Heart left ventricle (tissue), 16 donors: ENCODE data around the gene CALR3. TPM values are rescaled to one million over a fixed set of nuclear protein-coding genes. Genes with fewer than 3 reads are reported as not detected.

Source experiments
- ATAC-seq, 4 donors: fragments of 200-7000 bp; cut with Tn5 transposase; one replicate each; pipeline ENCODE4 v1.9.1; 2020 to 2022; ENCODE audit warnings: moderate library complexity in 4 of 4, mild to moderate bottlenecking in 3 of 4, moderate number of reproducible peaks in 1 of 4
- DNase-seq, 5 donors: peaks; one replicate each; pipeline ENCODE4 v3.0.0-alpha.2; 2020
- H3K27ac ChIP-seq, 12 donors: fragments of 200-600 bp; sonication (generic) in 4 of 12; one replicate each; pipeline versions ENCODE4 v1.5.0 to v1.8.0; 2016 to 2022; ENCODE audit warnings: mild to moderate bottlenecking in 2 of 12
- H3K27me3 ChIP-seq, 9 donors: fragments of 200-600 bp; sonication (generic) in 2 of 9; one replicate each; pipeline versions ENCODE4 v1.5.1 to v1.8.0; 2016 to 2022; ENCODE audit warnings: mild to moderate bottlenecking in 3 of 9
- H3K36me3 ChIP-seq, 9 donors: fragments of 200-600 bp; sonication (generic) in 2 of 9; one replicate each; pipeline versions ENCODE4 v1.5.0 to v1.8.0; 2018 to 2022; ENCODE audit warnings: mild to moderate bottlenecking in 2 of 9
- H3K4me1 ChIP-seq, 12 donors: fragments of 200-600 bp; sonication (generic) in 4 of 12; one replicate each; pipeline versions ENCODE4 v1.5.0 to v1.8.0; 2016 to 2022; ENCODE audit warnings: mild to moderate bottlenecking in 3 of 12
- H3K4me3 ChIP-seq, 12 donors: fragments of 200-600 bp; sonication (generic) in 4 of 12; one replicate each; pipeline versions ENCODE4 v1.5.0 to v1.8.0; 2017 to 2022; ENCODE audit warnings: mild to moderate bottlenecking in 9 of 12, moderate library complexity in 4 of 12
- H3K9me3 ChIP-seq, 12 donors: fragments of 200-600 bp; sonication (generic) in 4 of 12; one replicate each; pipeline versions ENCODE4 v1.5.0 to v1.8.0; 2016 to 2022; ENCODE audit warnings: mild to moderate bottlenecking in 1 of 12
- CTCF ChIP-seq, 12 donors: fragments of 200-600 bp; sonication (generic) in 4 of 12; IDR thresholded peaks; one replicate each; pipeline versions ENCODE4 v1.5.0 to v1.8.0; 2018 to 2022; ENCODE audit warnings: antibody characterized with exemption in 12 of 12, mild to moderate bottlenecking in 5 of 12
- POLR2A ChIP-seq, 2 donors: fragments of 450-650 bp; IDR thresholded peaks; one replicate each; pipeline ENCODE4 v1.6.1; 2017; ENCODE audit warnings: antibody characterized with exemption in 2 of 2, mild to moderate bottlenecking in 2 of 2, moderate library complexity in 2 of 2
- WGBS, 4 donors: extraction: QIAGEN DNeasy Blood & Tissue Kit in 2 of 4; methylation state at CpG; one replicate each; pipeline versions ENCODE4 v1.1.5 to v1.1.7; 2013 to 2018; 5-methylcytosine and 5-hydroxymethylcytosine counted together
- intact Hi-C, 10 donors: fragments of 100-400 bp; cut with DNase I; formaldehyde crosslinking; loops; one replicate each; pipeline versions ENCODE4 v1.11.1 to v1.14.2; 2022
- polyA plus RNA-seq, 2 donors: library from polyadenylated mRNA; stranded (reverse); fragments of 200-250 nt; gene quantifications; one replicate each; pipeline ENCODE4 v1.2.3, GENCODE V29; 2013
- total RNA-seq, 9 donors: library from RNA; depleted of rRNA in 2 of 9; stranded (reverse); fragments of >200 nt in 2 of 9; fragmentation: NEBNext Ultra II Directional in 3 of 9; extraction: Animal tissue kit (Norgen Biotek cat#: 25700) in 3 of 9; gene quantifications; one replicate each; pipeline versions ENCODE4 v1.1.0 to v1.2.4, GENCODE V29; 2016 to 2023
- donor health status: ischemic (EF 13 %, LVEDD 7.1; RV severe dilation, severe dysfunction).
- donor health status: healthy with polysubstance abuse.
- donor health status: DM: no; HTN: yes; CAD: no.
- donor health status: DM: no; HTN: no; CAD: no.
- donor health status: ischemic (EF 25% LVEDD 6.9; RV normal size, moderate dysfunction).
- donor health status: ischemic (EF 25% LVEDD 5.7; RV mildly dilated, moderate dysfunction).
- donor health status: healthy.
- donor health status: DM: yes; HTN: yes; CAD: no.
- donor health status: ischemic (EF 35%, LVEDD 5.7; RV mildly dilated, moderate dysfunction).
- donor health status: nonischemic (EF 11% LVEDD 7.7; RV severe dilation, severe dysfunction).
- donor health status: DM: yes; HTN: yes; CAD: no.
- donor health status: PGD.
- donor health status: ischemic (EF 29% LVEDD 5.4; RV normal size, mild dysfunction).
- donor health status: nonischemic (EF 23%, LVEDD 6.1; RV moderate dilation, normal function).

The CALR3 gene
- total and polyA plus RNA-seq, 11 donors: not detected

DNA sequence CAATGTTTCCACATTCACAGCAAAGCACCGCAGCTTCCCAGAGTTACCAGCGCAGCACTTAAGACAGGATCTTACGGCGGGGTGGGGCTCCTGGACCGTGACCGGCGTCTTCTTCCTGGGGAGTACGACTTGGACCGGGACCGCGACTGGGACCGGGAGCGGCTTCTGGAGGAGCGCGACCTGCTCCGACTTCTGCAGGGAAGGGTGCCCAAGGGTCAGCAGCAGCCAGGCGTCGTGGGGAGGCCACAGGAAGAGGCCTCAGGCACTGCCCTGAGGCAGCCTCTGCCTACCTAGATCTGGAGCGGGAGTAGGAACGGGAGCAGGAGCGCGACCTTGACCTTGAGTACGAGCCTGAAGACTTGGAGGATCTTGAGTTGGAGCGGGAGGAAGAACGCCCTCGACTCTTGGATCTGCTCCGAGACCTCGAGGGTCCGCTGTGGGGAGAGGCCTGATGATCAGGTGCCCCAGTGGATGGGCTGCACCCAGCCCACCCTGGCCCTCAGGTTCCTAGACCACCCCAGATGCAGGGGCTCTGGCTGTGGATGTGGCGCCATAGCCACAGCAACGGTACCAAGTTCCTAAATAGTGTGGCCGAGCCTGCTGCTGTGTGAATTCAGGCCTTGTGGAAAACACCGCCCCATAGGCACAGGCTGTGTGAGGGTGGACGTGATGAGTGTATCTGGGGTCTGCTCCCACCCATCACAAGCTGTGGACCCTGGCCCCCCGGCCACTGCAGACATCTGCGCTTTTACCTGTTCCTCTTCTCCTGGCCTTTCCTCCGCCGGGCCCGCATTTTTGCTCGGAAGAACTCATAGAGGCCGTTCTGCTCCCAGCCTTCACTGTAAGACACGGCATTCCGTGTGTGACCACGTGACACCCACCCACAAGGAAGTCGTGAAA lies 24.4 kb upstream of the CALR3 start:
- no peak for TF ChIP-seq POLR2A (IDR thresholded peaks at IDR 0.05)
- TF ChIP-seq CTCF (IDR thresholded peaks at IDR 0.05): no peak
- H3K27ac ChIP-seq: no peak overlapping the region
- 90 to 94% (median 92%) methylated on average over 42 to 45 of the region's 45 CpGs for WGBS, 4 donors
- no peaks in the 10 kb centered on the region for H3K4me1 ChIP-seq
- DNase-seq: no peak
- intact Hi-C loops: no loop called here
- peak in 1 of 4 donors; percentile 8 for ATAC-seq
- H3K4me3 ChIP-seq: no peak overlapping the region
- H3K9me3 ChIP-seq: no peaks in the 10 kb centered on the region
- no peaks in the 10 kb centered on the region for H3K27me3 ChIP-seq
- peaks cover 2 to 100% (median 86%) of the 10 kb centered on the region in 9 donors for H3K36me3 ChIP-seq

DNA sequence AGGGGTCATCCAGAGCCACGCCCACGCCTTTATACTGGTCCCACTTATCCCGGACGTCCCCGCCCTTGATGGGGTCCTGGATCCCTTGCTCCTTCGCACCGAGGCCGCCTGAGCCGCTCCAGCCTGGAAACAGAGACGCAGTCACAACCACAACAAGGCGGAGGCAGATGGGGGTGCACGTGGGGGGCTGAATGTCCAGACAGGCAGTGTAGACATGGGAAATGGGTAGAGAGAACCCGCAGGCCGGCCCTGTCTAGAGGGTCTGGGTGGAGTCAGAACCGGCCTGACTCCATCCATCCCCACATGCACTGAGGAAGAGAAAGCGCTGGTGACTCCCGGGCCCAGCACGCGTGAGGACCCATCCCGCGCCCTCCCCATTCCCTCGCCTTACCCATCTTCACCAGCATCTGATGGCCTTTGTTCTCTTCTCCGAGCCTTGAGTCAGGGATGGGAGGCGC lies 23.3 kb upstream of the CALR3 start:
- DNase-seq (no peak), ATAC-seq (no peak)
- no peak overlapping the region for H3K27ac ChIP-seq
- intact Hi-C loops: no loop called here
- peaks cover 0 to 100% (median 81%) of the 10 kb centered on the region in 9 donors for H3K36me3 ChIP-seq
- H3K4me3 ChIP-seq: no peak overlapping the region
- no peaks in the 10 kb centered on the region for H3K9me3 ChIP-seq
- no peaks in the 10 kb centered on the region for H3K27me3 ChIP-seq
- WGBS, 4 donors: 94 to 95% (median 94%) methylated on average over 24 of the region's 24 CpGs
- H3K4me1 ChIP-seq: no peaks in the 10 kb centered on the region
- TF ChIP-seq POLR2A (IDR thresholded peaks at IDR 0.05): no peak
- no peak for TF ChIP-seq CTCF (IDR thresholded peaks at IDR 0.05)

DNA sequence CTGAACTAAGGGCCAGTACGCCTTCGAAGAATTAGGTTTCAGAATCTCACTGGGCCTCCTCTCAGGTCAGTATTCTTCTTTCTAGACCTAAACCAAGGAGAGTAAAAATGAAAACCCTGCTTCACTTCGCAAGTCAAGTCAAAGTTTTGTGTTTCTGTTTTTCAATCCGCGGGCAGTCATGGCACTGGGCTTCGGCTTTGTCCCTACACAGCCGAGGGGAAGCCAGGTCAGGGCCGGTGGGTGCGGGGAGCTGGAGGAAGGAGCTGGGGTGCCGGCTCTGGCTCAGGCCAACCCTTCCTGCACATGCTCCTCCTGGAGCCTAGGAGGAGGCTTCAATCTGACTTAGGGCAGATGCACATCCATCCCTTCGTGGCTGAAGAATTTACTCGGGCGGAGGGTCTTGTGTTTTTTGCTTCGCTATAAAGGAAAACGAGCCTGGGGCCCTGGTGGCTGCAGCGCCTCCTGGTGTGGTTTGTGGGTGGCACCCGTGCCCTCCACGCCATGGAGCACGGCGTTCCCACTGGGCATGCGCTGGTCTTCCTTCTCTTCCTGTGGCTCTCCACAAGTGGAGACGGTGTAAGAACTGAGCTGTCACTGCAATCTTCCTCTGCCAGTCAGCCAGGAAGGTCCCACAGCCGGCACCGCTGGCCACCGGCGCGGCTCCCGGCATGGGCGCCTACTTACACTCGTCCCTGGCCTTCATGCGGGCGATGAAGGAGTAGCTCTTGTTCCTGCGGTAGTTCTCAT lies 22.7 kb upstream of the CALR3 start:
- no peaks in the 10 kb centered on the region for H3K9me3 ChIP-seq
- no peak overlapping the region for H3K27ac ChIP-seq
- H3K4me1 ChIP-seq: no peaks in the 10 kb centered on the region
- intact Hi-C loops: no loop called here
- DNase-seq (no peak), ATAC-seq (no peak)
- 88 to 90% (median 89%) methylated on average over 33 of the region's 33 CpGs for WGBS, 4 donors
- peaks cover 0 to 98% (median 75%) of the 10 kb centered on the region in 9 donors for H3K36me3 ChIP-seq
- no peaks in the 10 kb centered on the region for H3K27me3 ChIP-seq
- H3K4me3 ChIP-seq: no peak overlapping the region
- TF ChIP-seq POLR2A (IDR thresholded peaks at IDR 0.05) (no peak), CTCF (IDR thresholded peaks at IDR 0.05) (no peak)

DNA sequence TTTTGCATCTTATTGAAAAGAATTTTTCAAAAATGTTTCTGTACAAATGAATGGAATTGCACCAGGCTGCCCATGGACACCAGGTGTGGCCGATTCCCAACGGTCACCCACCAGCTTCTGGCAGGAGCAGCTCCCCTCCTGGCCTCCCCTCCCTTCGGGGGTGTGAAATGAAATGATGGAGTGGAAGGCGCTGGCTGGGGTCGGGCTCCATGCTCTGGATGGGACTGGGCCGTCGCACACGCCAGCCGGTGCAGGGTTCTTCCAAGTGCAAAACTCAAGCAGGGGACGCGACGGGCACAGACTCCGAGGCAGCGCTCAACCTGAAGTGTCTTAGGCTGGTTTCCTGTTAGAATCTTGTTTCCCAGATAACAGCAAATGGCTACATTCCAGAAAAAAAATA lies 22.1 kb upstream of the CALR3 start:
- H3K4me1 ChIP-seq: no peaks in the 10 kb centered on the region
- no peak overlapping the region for H3K27ac ChIP-seq
- DNase-seq (no peak), ATAC-seq (no peak)
- H3K27me3 ChIP-seq: no peaks in the 10 kb centered on the region
- H3K9me3 ChIP-seq: no peaks in the 10 kb centered on the region
- TF ChIP-seq POLR2A (IDR thresholded peaks at IDR 0.05) (no peak), CTCF (IDR thresholded peaks at IDR 0.05) (no peak)
- H3K4me3 ChIP-seq: no peak overlapping the region
- 84 to 87% (median 86%) methylated on average over 14 of the region's 14 CpGs for WGBS, 4 donors
- intact Hi-C loops: no loop called here
- peaks cover 0 to 98% (median 72%) of the 10 kb centered on the region in 9 donors for H3K36me3 ChIP-seq
